Neuronal stem cell (in vitro differentiated cells): ENCODE data around the gene SLC8A1.

ENCODE experiments used
- DNase-seq: peaks from one replicate; pipeline ENCODE4 v3.0.0-alpha.2; 2013; ENCODE audit warnings: low spot score
- H2AFZ ChIP-seq: one replicate; pipeline ENCODE4 v1.6.1; 2013; ENCODE audit warnings: mild to moderate bottlenecking, low read length, inconsistent platforms
- H2AK5ac ChIP-seq: 2 replicates; pipeline ENCODE4 v1.6.1; 2013; ENCODE audit warnings: low read depth, mild to moderate bottlenecking, inconsistent platforms, low read length, moderate library complexity, mixed read lengths
- H2BK120ac ChIP-seq: 2 replicates; pipeline ENCODE4 v1.6.1; 2013; ENCODE audit warnings: low read depth, mild to moderate bottlenecking, inconsistent platforms, low read length, moderate library complexity, mixed read lengths
- H2BK12ac ChIP-seq: one replicate; pipeline ENCODE4 v1.6.1; 2013; ENCODE audit warnings: low read length, inconsistent platforms
- H2BK15ac ChIP-seq: 2 replicates; pipeline ENCODE4 v1.6.1; 2013; ENCODE audit warnings: mild to moderate bottlenecking, low read length, inconsistent platforms, mixed read lengths
- H2BK5ac ChIP-seq: one replicate; pipeline ENCODE4 v1.6.1; 2013; ENCODE audit warnings: inconsistent platforms, mild to moderate bottlenecking, low read length, moderate library complexity
- H3K14ac ChIP-seq: one replicate; pipeline ENCODE4 v1.6.1; 2013; ENCODE audit warnings: low read length, inconsistent platforms
- H3K18ac ChIP-seq: 2 replicates; pipeline ENCODE4 v1.6.1; 2013; ENCODE audit warnings: low read length, inconsistent platforms
- H3K23ac ChIP-seq: 2 replicates; pipeline ENCODE4 v1.6.1; 2013; ENCODE audit warnings: low read depth, mild to moderate bottlenecking, mixed read lengths, low read length, inconsistent platforms; ENCODE audit not compliant: poor library complexity
- H3K27ac ChIP-seq: replicated peaks from 3 replicates; pipeline ENCODE4 v1.5.1; 2013; ENCODE audit warnings: low read length, inconsistent platforms
- H3K27me3 ChIP-seq, 3 experiments: 2 replicates each; pipeline ENCODE4 v1.6.1; 2013; ENCODE audit warnings: low read length in 3 of 3, mild to moderate bottlenecking in 2 of 3, inconsistent platforms in 1 of 3, low read depth in 1 of 3, mixed read lengths in 1 of 3, moderate library complexity in 1 of 3; ENCODE audit not compliant: control insufficient read depth in 3 of 3, insufficient read depth in 3 of 3
- H3K36me3 ChIP-seq, 2 donors: replicated peaks in 1 of 2; 2 replicates each; pipeline ENCODE4 v1.6.1; 2013; ENCODE audit warnings: low read length in 2 of 2; ENCODE audit not compliant: control insufficient read depth in 2 of 2, insufficient read depth in 2 of 2
- H3K4ac ChIP-seq: 2 replicates; pipeline ENCODE4 v1.6.1; 2013; ENCODE audit warnings: inconsistent platforms, mild to moderate bottlenecking, low read length, moderate library complexity
- H3K4me1 ChIP-seq, 2 donors: 1 replicate in 1 of 2; 2 replicates in 1 of 2; pipeline ENCODE4 v1.6.1; 2013; ENCODE audit warnings: low read length in 2 of 2, low read depth in 1 of 2; ENCODE audit not compliant: control insufficient read depth in 2 of 2, insufficient read depth in 1 of 2
- H3K4me2 ChIP-seq: one replicate; pipeline ENCODE4 v1.6.1; 2013; ENCODE audit warnings: mild to moderate bottlenecking, low read length, inconsistent platforms; ENCODE audit not compliant: insufficient read depth, poor library complexity, severe bottlenecking
- H3K4me3 ChIP-seq, 2 donors: 2 replicates each; pipeline ENCODE4 v1.5.1; 2013; ENCODE audit warnings: low read length in 2 of 2, mild to moderate bottlenecking in 2 of 2, inconsistent platforms in 1 of 2, moderate library complexity in 1 of 2
- H3K79me1 ChIP-seq: one replicate; pipeline ENCODE4 v1.6.1; 2013; ENCODE audit warnings: low read depth, mild to moderate bottlenecking, inconsistent platforms, low read length, moderate library complexity
- H3K9ac ChIP-seq: one replicate; pipeline ENCODE4 v1.6.1; 2013; ENCODE audit warnings: mild to moderate bottlenecking, low read depth, low read length, inconsistent platforms; ENCODE audit not compliant: poor library complexity
- H3K9me3 ChIP-seq, 2 donors: replicated peaks in 1 of 2; 2 replicates each; pipeline versions ENCODE3 to v1.6.1; 2013; ENCODE audit warnings: low read length in 2 of 2, mild to moderate bottlenecking in 2 of 2, inconsistent platforms in 1 of 2, low read depth in 1 of 2, mixed read lengths in 1 of 2, moderate library complexity in 1 of 2; ENCODE audit not compliant: control insufficient read depth in 2 of 2, insufficient read depth in 1 of 2
- H4K8ac ChIP-seq: one replicate; pipeline ENCODE4 v1.6.1; 2013; ENCODE audit warnings: low read depth, mild to moderate bottlenecking, inconsistent platforms, low read length, moderate library complexity
- H4K91ac ChIP-seq: one replicate; pipeline ENCODE4 v1.6.1; 2013; ENCODE audit warnings: low read length, low read depth, mild to moderate bottlenecking, inconsistent platforms; ENCODE audit not compliant: poor library complexity
- WGBS, 2 donors: extraction: QIAGEN DNeasy Blood & Tissue Kit; methylation state at CpG; one replicate each; pipeline ENCODE4 v1.1.7; 2013; ENCODE audit warnings: missing lambda C conversion rate in 2 of 2, mixed read lengths in 1 of 2; ENCODE audit not compliant: insufficient read length in 2 of 2, insufficient replicate concordance in 1 of 2; ENCODE audit errors: extremely low coverage in 2 of 2; 5-methylcytosine and 5-hydroxymethylcytosine counted together

Gene SLC8A1

GRCh38 chr2:40115348-40115747 lies 336.5 kb downstream of the SLC8A1 start:
- H3K4me2 ChIP-seq = no peak overlapping the region
- no peak overlapping the region for H3K27ac ChIP-seq

GRCh38 chr2:40113997-40114396 lies 337.9 kb downstream of the SLC8A1 start:
- Histone ChIP-seq H3K4ac (no peak overlapping the region), H3K27me3 (no peaks in the 10 kb centered on the region), H2AFZ (no peak overlapping the region), H4K91ac (no peak overlapping the region), H3K4me3 (no peak overlapping the region), H3K9me3 (no peaks in the 10 kb centered on the region), H3K9ac (no peak overlapping the region), H4K8ac (no peak overlapping the region), H3K23ac (no peak overlapping the region), H3K27ac (no peak overlapping the region), H3K4me2 (no peak overlapping the region), H3K4me1 (peaks cover 0 to 1% of the 10 kb centered on the region in 2 donors), H2AK5ac (no peak overlapping the region), H2BK12ac (no peak overlapping the region), H3K18ac (no peak overlapping the region), H2BK5ac (no peak overlapping the region), H3K79me1 (no peaks in the 10 kb centered on the region), H2BK15ac (no peak overlapping the region), H3K14ac (no peak overlapping the region), H2BK120ac (no peak overlapping the region), H3K36me3 (no peaks in the 10 kb centered on the region)
- WGBS, 2 donors = no CpG with 5 or more reads among the region's 4 CpGs
- no peak for DNase-seq

More at GRCh38 chr2:40115348-40115747, 336.5 kb downstream of the SLC8A1 start:
- no peaks in the 10 kb centered on the region for H3K79me1 ChIP-seq
- H4K8ac ChIP-seq = no peak overlapping the region
- no peak overlapping the region for H2BK15ac ChIP-seq
- no peak for DNase-seq
- H3K36me3 ChIP-seq = no peaks in the 10 kb centered on the region
- H3K23ac ChIP-seq = no peak overlapping the region
- no peaks in the 10 kb centered on the region for H3K9me3 ChIP-seq
- no peak overlapping the region for H3K4me3 ChIP-seq
- H2AK5ac ChIP-seq = no peak overlapping the region
- no CpG with 5 or more reads among the region's 12 CpGs for WGBS, 2 donors
- no peak overlapping the region for H2BK12ac ChIP-seq
- no peak overlapping the region for H3K9ac ChIP-seq
- H3K14ac ChIP-seq = no peak overlapping the region
- H3K27me3 ChIP-seq = no peaks in the 10 kb centered on the region
- peaks cover 0 to 1% of the 10 kb centered on the region in 2 donors for H3K4me1 ChIP-seq
- no peak overlapping the region for H2BK5ac ChIP-seq
- H4K91ac ChIP-seq = no peak overlapping the region
- H2BK120ac ChIP-seq = no peak overlapping the region
- H3K18ac ChIP-seq = no peak overlapping the region
- no peak overlapping the region for H3K4ac ChIP-seq
- H2AFZ ChIP-seq = no peak overlapping the region

- Histone ChIP-seq H3K4me2 (no peak overlapping the region), H3K27me3 (no peaks in the 10 kb centered on the region), H2BK15ac (no peak overlapping the region), H3K18ac (no peak overlapping the region), H3K4ac (no peak overlapping the region), H2BK5ac (no peak overlapping the region), H3K4me1 (peaks cover 0 to 1% of the 10 kb centered on the region in 2 donors), H3K23ac (no peak overlapping the region), H3K36me3 (no peaks in the 10 kb centered on the region), H2AFZ (no peak overlapping the region), H2BK12ac (no peak overlapping the region), H2AK5ac (no peak overlapping the region), H3K9ac (no peak overlapping the region), H4K91ac (no peak overlapping the region), H2BK120ac (no peak overlapping the region), H3K9me3 (no peaks in the 10 kb centered on the region), H3K4me3 (no peak overlapping the region), H3K14ac (no peak overlapping the region), H3K27ac (no peak overlapping the region), H4K8ac (no peak overlapping the region), H3K79me1 (no peaks in the 10 kb centered on the region)
- WGBS, 2 donors = no CpG with 5 or more reads among the region's 4 CpGs
- no peak for DNase-seq
Measured at GRCh38 chr2:40113272-40113968, 338.5 kb downstream of the SLC8A1 start.

- no peak overlapping the region for H2AK5ac ChIP-seq
- WGBS, 2 donors = no CpG with 5 or more reads among the region's 4 CpGs
- peaks cover 1 to 4% of the 10 kb centered on the region in 2 donors for H3K4me1 ChIP-seq
- H3K79me1 ChIP-seq = no peaks in the 10 kb centered on the region
- no peak overlapping the region for H3K27ac ChIP-seq
- no peak overlapping the region for H3K23ac ChIP-seq
- H4K91ac ChIP-seq = no peak overlapping the region
- H3K14ac ChIP-seq = no peak overlapping the region
- H2AFZ ChIP-seq = no peak overlapping the region
- H3K4me3 ChIP-seq = no peak overlapping the region
- H3K27me3 ChIP-seq = no peaks in the 10 kb centered on the region
- no peak overlapping the region for H2BK120ac ChIP-seq
- no peaks in the 10 kb centered on the region for H3K36me3 ChIP-seq
- no peak overlapping the region for H3K4me2 ChIP-seq
- no peak overlapping the region for H3K18ac ChIP-seq
- no peak overlapping the region for H3K9ac ChIP-seq
- no peak overlapping the region for H2BK5ac ChIP-seq
- no peak overlapping the region for H3K4ac ChIP-seq
- H2BK15ac ChIP-seq = no peak overlapping the region
- H3K9me3 ChIP-seq = no peaks in the 10 kb centered on the region
- H2BK12ac ChIP-seq = no peak overlapping the region
- H4K8ac ChIP-seq = no peak overlapping the region
- DNase-seq = no peak
Measured at GRCh38 chr2:40109381-40109780, 342.5 kb downstream of the SLC8A1 start.
